ENCODE data around the gene SH2D3C. TPM values are rescaled to one million over a fixed set of nuclear protein-coding genes. Genes with fewer than 3 reads are reported as not detected.

Gene SH2D3C
- total and polyA plus RNA-seq, 2 of the 4 experiments (the other 2 are of a cell fraction) = under 0.01 to 0.24 TPM

DNA sequence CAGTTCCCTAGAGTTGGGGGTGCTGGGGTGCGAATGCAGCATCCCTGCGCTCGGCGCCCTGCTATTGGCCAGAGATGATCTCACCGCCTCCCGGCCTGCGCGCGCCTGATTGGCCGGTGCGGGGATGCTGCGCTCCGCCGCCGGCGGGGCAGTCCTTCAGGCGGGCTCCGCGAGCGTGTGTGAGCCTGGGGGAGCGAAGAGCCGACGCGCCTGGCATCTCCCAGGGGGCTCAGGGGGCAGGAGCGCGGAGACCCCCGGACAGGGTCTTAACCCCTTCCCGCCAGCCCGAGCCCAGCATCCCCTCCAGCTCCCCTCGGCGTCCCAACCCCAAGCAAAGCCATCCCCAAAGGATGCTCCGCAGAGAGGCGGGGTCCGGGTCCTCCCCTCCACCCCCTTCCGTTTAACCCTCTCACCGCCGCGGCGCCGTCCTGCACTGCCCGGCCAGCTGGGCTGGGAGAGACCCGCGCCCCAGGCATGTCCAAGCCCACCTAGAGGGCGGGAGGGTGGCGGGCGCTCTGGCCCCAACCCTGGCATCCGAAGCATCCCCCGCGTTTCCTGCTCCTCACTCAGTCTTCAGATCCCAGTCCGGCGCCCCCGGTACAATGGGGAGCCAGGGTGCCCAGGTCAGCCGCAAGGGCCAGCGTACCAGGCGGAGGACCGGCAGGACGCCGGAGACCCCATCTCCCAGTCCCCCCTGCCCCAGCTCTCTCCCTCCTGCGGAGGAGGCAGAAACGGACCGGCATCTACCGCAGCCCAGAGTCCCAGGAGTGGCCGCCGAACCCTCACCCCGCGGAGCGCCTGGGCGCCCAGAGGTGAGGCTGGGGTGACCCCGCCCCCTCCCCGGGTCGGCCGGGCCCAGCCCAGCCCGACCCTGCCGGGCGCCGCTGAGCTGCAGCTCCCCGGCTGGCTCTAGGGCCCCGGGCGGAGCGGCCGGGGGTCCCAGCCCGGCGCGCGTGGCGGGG lies 24.1 kb downstream of the SH2D3C start (continued):
- no peak for TF ChIP-seq SMC3 (IDR thresholded peaks at IDR 0.05; ENCODE audit: low read depth, low read length)

DNA sequence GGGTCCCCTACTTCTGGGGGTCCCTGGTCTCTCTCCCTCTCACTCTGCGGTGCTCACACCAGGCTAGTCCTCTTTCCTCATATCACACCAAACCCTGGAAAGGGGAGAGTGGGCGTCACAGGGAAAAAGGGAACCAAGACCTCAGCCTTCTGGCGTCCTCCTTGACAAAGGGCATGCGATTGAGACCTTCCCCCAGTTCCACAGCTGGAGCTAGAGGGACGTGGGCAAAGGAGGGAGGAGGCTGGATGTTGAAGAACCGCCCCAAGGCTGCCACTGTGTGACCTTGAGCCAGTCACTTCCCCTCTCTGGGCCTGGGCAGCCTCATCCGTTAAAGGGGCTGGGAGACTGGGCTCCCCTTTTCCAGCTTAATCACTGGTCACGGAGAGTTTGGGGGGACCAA lies 24.8 kb downstream of the SH2D3C start:
- TF ChIP-seq CHD1 (IDR thresholded peaks at IDR 0.05; ENCODE audit: low read depth, low read length) (no peak), MAZ (IDR thresholded peaks at IDR 0.05; ENCODE audit: borderline replicate concordance, low read depth, low read length) (no peak), USF2 (IDR thresholded peaks at IDR 0.05; ENCODE audit: low read depth, low read length) (no peak), POLR2A (IDR thresholded peaks at IDR 0.05; ENCODE audit: low read depth, low read length) (no peak), FOS (IDR thresholded peaks at IDR 0.05; ENCODE audit: low read depth, low read length) (no peak), RAD21 (IDR thresholded peaks at IDR 0.05; ENCODE audit: low read length) (no peak)
- TF ChIP-seq, protein P1, sequence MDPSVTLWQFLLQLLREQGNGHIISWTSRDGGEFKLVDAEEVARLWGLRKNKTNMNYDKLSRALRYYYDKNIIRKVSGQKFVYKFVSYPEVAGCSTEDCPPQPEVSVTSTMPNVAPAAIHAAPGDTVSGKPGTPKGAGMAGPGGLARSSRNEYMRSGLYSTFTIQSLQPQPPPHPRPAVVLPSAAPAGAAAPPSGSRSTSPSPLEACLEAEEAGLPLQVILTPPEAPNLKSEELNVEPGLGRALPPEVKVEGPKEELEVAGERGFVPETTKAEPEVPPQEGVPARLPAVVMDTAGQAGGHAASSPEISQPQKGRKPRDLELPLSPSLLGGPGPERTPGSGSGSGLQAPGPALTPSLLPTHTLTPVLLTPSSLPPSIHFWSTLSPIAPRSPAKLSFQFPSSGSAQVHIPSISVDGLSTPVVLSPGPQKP (IDR thresholded peaks at IDR 0.05; ENCODE audit: borderline replicate concordance, low read depth, low read length) = no peak
- no peak overlapping the region for H3K27ac ChIP-seq (ENCODE audit: insufficient read depth, low read length)
- H2AFZ ChIP-seq (replicated peaks; ENCODE audit: low read length, poor library complexity) = no peak overlapping the region
- no peak overlapping the region for H2AK5ac ChIP-seq (ENCODE audit: low read depth, low read length)
- no peak overlapping the region for H3K56ac ChIP-seq (ENCODE audit: extremely low read depth, insufficient read depth, low read length)
- H4K8ac ChIP-seq (ENCODE audit: low read depth in 2 of 2, low read length in 2 of 2) = no peak overlapping the region
- H2BK20ac ChIP-seq (ENCODE audit: low read depth, low read length) = no peak overlapping the region
- no peak overlapping the region for H4K5ac ChIP-seq (ENCODE audit: low read depth, low read length)
- no peak overlapping the region for H3K4me3 ChIP-seq (ENCODE audit: insufficient read depth, low read depth, low read length)
- peaks cover 59% of the 10 kb centered on the region for H3K27me3 ChIP-seq (ENCODE audit: control insufficient read depth, insufficient read depth, low read length)
- no peak overlapping the region for H3K4ac ChIP-seq (ENCODE audit: low read depth, low read length)
- ATAC-seq (ENCODE audit: low read depth) = no peak
- H2BK15ac ChIP-seq (ENCODE audit: low read depth, low read length) = no peak overlapping the region
- peaks cover 3% of the 10 kb centered on the region; the same call in 1 of the 2 replicates for H3K9me1 ChIP-seq (ENCODE audit: insufficient read depth, low read length)
- H3K79me1 ChIP-seq (ENCODE audit: low read depth in 1 of 2, low read length in 2 of 2) = no peaks in the 10 kb centered on the region
- intact Hi-C loops (cut with micrococcal nuclease) = no loop called here
- peaks cover 6% of the 10 kb centered on the region; the same call in 1 of the 2 replicates for H4K20me1 ChIP-seq (ENCODE audit: insufficient read depth, low read length)
- no peak overlapping the region for H2BK5ac ChIP-seq (ENCODE audit: low read depth, low read length, poor library complexity, severe bottlenecking)
- CTCF ChIA-PET = no interaction called here
- no peak overlapping the region for H3K14ac ChIP-seq (replicated peaks; ENCODE audit: low read depth, low read length)
- no TSS peak for BruUV-seq (replicated peaks)
- no peak overlapping the region for H2BK120ac ChIP-seq (ENCODE audit: low read depth, low read length)
- no peak overlapping the region for H3K23ac ChIP-seq (ENCODE audit: low read depth, low read length)
- no peaks in the 10 kb centered on the region for H3K36me3 ChIP-seq (ENCODE audit: control insufficient read depth, insufficient read depth, low read length)
- dilution Hi-C loops (cut with HindIII; ENCODE audit: low sequenced_read_pairs, unreplicated experiment) = no loop called here
- DNase-seq = no peak
- no CpG with 5 or more reads among the region's 8 CpGs for whole genome bisulfite sequencing, 2 experiments (ENCODE audit: extremely low coverage in 2 of 2, insufficient read length in 1 of 2)
- no peaks in the 10 kb centered on the region for H3K9me3 ChIP-seq (ENCODE audit: control insufficient read depth, insufficient read depth, low read length)
- in situ Hi-C loops (cut with MboI; ENCODE audit: low sequenced_read_pairs) = no loop called here
- POLR2A ChIA-PET (ENCODE audit: unreplicated experiment) = no interaction called here
- no peak overlapping the region for H3K18ac ChIP-seq (ENCODE audit: low read depth, low read length)
- H3K9ac ChIP-seq (ENCODE audit: low read depth, low read length) = no peak overlapping the region
- no peak overlapping the region for H2AK9ac ChIP-seq (replicated peaks; ENCODE audit: low read depth, low read length, poor library complexity)
- H4K91ac ChIP-seq (ENCODE audit: insufficient read depth, low read depth, low read length) = no peak overlapping the region
- no peak overlapping the region for H3K4me2 ChIP-seq (ENCODE audit: low read depth, low read length)
- H3K4me1 ChIP-seq (ENCODE audit: control insufficient read depth, insufficient read depth, low read length) = no peaks in the 10 kb centered on the region

All from IMR-90 (cell line).